ENCODE data around the gene COQ10A. TPM values are rescaled to one million over a fixed set of nuclear protein-coding genes. Genes with fewer than 3 reads are reported as not detected.
A peak's percentile ranks its signal among the peaks of the same experiment; 100 is the strongest.

The COQ10A gene
- total RNA-seq, 1 donor from 2014 or later, result 10.1 TPM

- Histone ChIP-seq H3K4me3 (peak overlapping the region; percentile 59 to 69), H3K9me3 (no peaks in the 10 kb centered on the region), H3K4me1 (peaks cover 41% of the 10 kb centered on the region), H3K27ac (peak overlapping the region; percentile 87), H3K27me3 (no peaks in the 10 kb centered on the region), H3K36me3 (peaks cover 0 to 11% of the 10 kb centered on the region in 2 donors)
- TF ChIP-seq CTCF (IDR thresholded peaks at IDR 0.05), result no peak
- no peak for TF ChIP-seq POLR2A (IDR thresholded peaks at IDR 0.05)
- no peak for TF ChIP-seq POLR2AphosphoS5 (IDR thresholded peaks at IDR 0.05; ENCODE audit: insufficient read depth in 1 of 2, low read depth in 1 of 2)
- no peak for DNase-seq (ENCODE audit: extremely low spot score in 2 of 2)
- intact Hi-C loops (cut with DNase I), result loop anchor here (2.0 to 10.0 kb wide), 2 partner anchors 32 to 100 kb away; partner anchors contain the start of gene ESYT1
Observed at GRCh38 chr12:56224954-56225353, 41.8 kb upstream of the COQ10A start.

GRCh38 chr12:56229082-56229481 is 37.7 kb upstream of the COQ10A start:
- intact Hi-C loops (cut with DNase I), result loop anchor here (10.0 kb wide), 1 partner anchor 104 kb away; the partner anchor contains the start of gene ESYT1
- H3K27me3 ChIP-seq, result no peaks in the 10 kb centered on the region
- DNase-seq (ENCODE audit: extremely low spot score in 2 of 2), result no peak
- no peaks in the 10 kb centered on the region for H3K9me3 ChIP-seq
- H3K27ac ChIP-seq, result no peak overlapping the region
- peaks cover 12% of the 10 kb centered on the region for H3K4me1 ChIP-seq
- no peak overlapping the region for H3K4me3 ChIP-seq
- peaks cover 0 to 11% of the 10 kb centered on the region in 2 donors for H3K36me3 ChIP-seq
- no peak for TF ChIP-seq CTCF (IDR thresholded peaks at IDR 0.05)
- no peak for TF ChIP-seq POLR2AphosphoS5 (IDR thresholded peaks at IDR 0.05; ENCODE audit: insufficient read depth in 1 of 2, low read depth in 1 of 2)
- no peak for TF ChIP-seq POLR2A (IDR thresholded peaks at IDR 0.05)

GRCh38 chr12:56229916-56230431 is 36.8 kb upstream of the COQ10A start, which contains the start of gene SLC39A5:
Gene SLC39A5, plus strand, starts transcription at chr12:56230051. Its CDS starts 1,224 bp downstream, at chr12:56231275.
- intact Hi-C loops (cut with DNase I), result loop anchor here (10.0 kb wide), 1 partner anchor 105 kb away; the partner anchor contains the start of gene ESYT1
- H3K4me3 ChIP-seq, result no peak within 1 kb of the TSS
- H3K36me3 ChIP-seq, result peaks cover 0 to 11% of the 10 kb centered on the region in 2 donors
- H3K27ac ChIP-seq, result no peak within 1 kb of the TSS
- H3K4me1 ChIP-seq, result peaks cover 4% of the 10 kb centered on the region
- no peaks in the 10 kb centered on the region for H3K9me3 ChIP-seq
- H3K27me3 ChIP-seq, result no peaks in the 10 kb centered on the region
- DNase-seq (ENCODE audit: extremely low spot score in 2 of 2), result no peak
- no peak for TF ChIP-seq POLR2AphosphoS5 (IDR thresholded peaks at IDR 0.05; ENCODE audit: insufficient read depth in 1 of 2, low read depth in 1 of 2)
- no peak for TF ChIP-seq CTCF (IDR thresholded peaks at IDR 0.05)
- TF ChIP-seq POLR2A (IDR thresholded peaks at IDR 0.05), result no peak

GRCh38 chr12:56230432-56231183 is 36.1 kb upstream of the COQ10A start:
- Histone ChIP-seq H3K36me3 (peaks cover 0 to 11% of the 10 kb centered on the region in 2 donors), H3K27me3 (no peaks in the 10 kb centered on the region), H3K4me3 (no peak overlapping the region), H3K4me1 (no peaks in the 10 kb centered on the region), H3K27ac (no peak overlapping the region), H3K9me3 (no peaks in the 10 kb centered on the region)
- TF ChIP-seq POLR2A (IDR thresholded peaks at IDR 0.05), result no peak
- TF ChIP-seq POLR2AphosphoS5 (IDR thresholded peaks at IDR 0.05; ENCODE audit: insufficient read depth in 1 of 2, low read depth in 1 of 2), result no peak
- no peak for TF ChIP-seq CTCF (IDR thresholded peaks at IDR 0.05)
- DNase-seq (ENCODE audit: extremely low spot score in 2 of 2), result no peak
- intact Hi-C loops (cut with DNase I), result no loop called here

GRCh38 chr12:56231184-56231582 is 35.6 kb upstream of the COQ10A start:
- H3K36me3 ChIP-seq, result peaks cover 0 to 11% of the 10 kb centered on the region in 2 donors
- no peak overlapping the region for H3K27ac ChIP-seq
- H3K4me1 ChIP-seq, result no peaks in the 10 kb centered on the region
- intact Hi-C loops (cut with DNase I), result no loop called here
- H3K27me3 ChIP-seq, result no peaks in the 10 kb centered on the region
- H3K4me3 ChIP-seq, result no peak overlapping the region
- peak in 1 of 2 donors; percentile 70 for DNase-seq (ENCODE audit: extremely low spot score in 2 of 2)
- no peak for TF ChIP-seq POLR2A (IDR thresholded peaks at IDR 0.05)
- no peak for TF ChIP-seq CTCF (IDR thresholded peaks at IDR 0.05)
- H3K9me3 ChIP-seq, result no peaks in the 10 kb centered on the region
